PC-3 (cell line): ENCODE data around the gene NKD2. TPM values are rescaled to one million over a fixed set of nuclear protein-coding genes. Genes with fewer than 3 reads are reported as not detected.
"Not testable (repeated sequence)": the region's sequence is repeated elsewhere in the genome, so short reads cannot be mapped to it uniquely, and the experiment has no call there.

Experiments
- ATAC-seq: fragments of 200-7000 bp; cut with Tn5 transposase; 2 replicates; pipeline ENCODE4 v1.9.1; 2020; ENCODE audit warnings: mild to moderate bottlenecking, moderate library complexity
- BruUV-seq: library from RNA; stranded (reverse); fragments of 400-500 nt; replicated peaks from 2 replicates; lab custom pipeline; 2021; lab: Mats Ljungman, UMichigan
- CTCF ChIA-PET: fragments of 300-600 bp; sonication (Branson Sonifier 250); formaldehyde crosslinking; loops from one replicate; lab custom pipeline; 2022; ENCODE audit warnings: antibody characterized with exemption; lab: Charles Lee
- POLR2A ChIA-PET: fragments of 300-600 bp; sonication (Branson Sonifier 250); formaldehyde crosslinking; loops from one replicate; lab custom pipeline; 2022; ENCODE audit warnings: antibody characterized with exemption; ENCODE audit not compliant: unreplicated experiment; lab: Charles Lee
- DNase-seq: peaks from one replicate; pipeline ENCODE4 v3.0.0-alpha.2; 2015
- H2AFZ ChIP-seq: fragments of 300-600 bp; sonication (generic); 2 replicates; pipeline ENCODE4 v1.6.0; 2016; ENCODE audit warnings: antibody characterized with exemption, low read length
- H3F3A ChIP-seq: fragments of 300-600 bp; sonication (generic); one replicate; pipeline ENCODE4 v1.6.0; 2017; ENCODE audit warnings: antibody characterized with exemption, low read length, control low read depth, mild to moderate bottlenecking; ENCODE audit not compliant: unreplicated experiment
- H3K27ac ChIP-seq: fragments of 300-600 bp; sonication (generic); 2 replicates; pipeline ENCODE4 v1.5.1; 2016; ENCODE audit warnings: mild to moderate bottlenecking, low read length
- H3K27me3 ChIP-seq: fragments of 300-600 bp; sonication (generic); 2 replicates; pipeline ENCODE4 v1.6.1; 2016; ENCODE audit warnings: low read length, mixed read lengths
- H3K36me3 ChIP-seq: fragments of 300-600 bp; sonication (generic); 2 replicates; pipeline ENCODE4 v1.6.1; 2016; ENCODE audit warnings: low read depth, mixed run types, low read length, mixed read lengths
- H3K4me1 ChIP-seq: fragments of 300-600 bp; sonication (generic); 2 replicates; pipeline ENCODE4 v1.5.1; 2016; ENCODE audit warnings: low read length; ENCODE audit not compliant: insufficient read depth
- H3K4me2 ChIP-seq: fragments of 300-600 bp; sonication (generic); 2 replicates; pipeline ENCODE4 v1.6.0; 2016; ENCODE audit warnings: low read length
- H3K4me3 ChIP-seq: fragments of 300-600 bp; sonication (generic); 2 replicates; pipeline ENCODE4 v1.5.1; 2016; ENCODE audit warnings: mild to moderate bottlenecking, low read length, mixed read lengths
- H3K79me2 ChIP-seq: fragments of 300-600 bp; sonication (generic); 2 replicates; pipeline ENCODE4 v1.6.1; 2017; ENCODE audit warnings: low read length, mixed read lengths
- H3K9ac ChIP-seq: fragments of 300-600 bp; sonication (generic); 2 replicates; pipeline ENCODE4 v1.6.0; 2016; ENCODE audit warnings: mild to moderate bottlenecking, low read length
- H3K9me2 ChIP-seq: fragments of 300-600 bp; sonication (generic); replicated peaks from 2 replicates; pipeline ENCODE4 v1.6.1; 2016; ENCODE audit warnings: mixed run types, low read length, mixed read lengths
- H3K9me3 ChIP-seq: fragments of 300-600 bp; sonication (generic); 2 replicates; pipeline ENCODE4 v1.6.1; 2016; ENCODE audit warnings: low read length, mixed read lengths
- H4K20me1 ChIP-seq: fragments of 300-600 bp; sonication (generic); 2 replicates; pipeline ENCODE4 v1.6.1; 2016; ENCODE audit warnings: low read length, mixed read lengths
- EZH2 ChIP-seq: fragments of 300-600 bp; sonication (generic); IDR thresholded peaks from one replicate; pipeline ENCODE4 v1.6.1; 2017; ENCODE audit warnings: antibody characterized with exemption, mild to moderate bottlenecking, low read length; ENCODE audit not compliant: unreplicated experiment
- EZH2phosphoT487 ChIP-seq: fragments of 300-600 bp; sonication (generic); IDR thresholded peaks from 2 replicates; pipeline ENCODE4 v1.6.1; 2018; ENCODE audit warnings: mild to moderate bottlenecking, antibody characterized with exemption, low read length, borderline replicate concordance
- intact Hi-C: fragments of 100-400 bp; cut with micrococcal nuclease; formaldehyde crosslinking; loops from 2 replicates; pipeline ENCODE4 v1.9.0; 2023
- total RNA-seq: library from RNA; depleted of rRNA; stranded (reverse); fragments of >200 nt; gene quantifications from 2 replicates; pipeline ENCODE4 v1.2.3, GENCODE V29; 2014
- TF ChIP-seq, protein P1 (sequence below): fragments of 300-600 bp; sonication (generic); conservative IDR thresholded peaks from 2 replicates; pipeline ENCODE4 v1.5.1; 2017; ENCODE audit warnings: antibody characterized with exemption, low read depth, mild to moderate bottlenecking, low read length

The NKD2 gene
- total RNA-seq, 1 experiment from 2014 or later, result 1.6 TPM

- no TSS peak for BruUV-seq
- Histone ChIP-seq H4K20me1 (no peaks in the 10 kb centered on the region), H3K9me3 (no peaks in the 10 kb centered on the region), H2AFZ (no peak overlapping the region), H3K4me2 (no peak overlapping the region), H3K4me3 (no peak overlapping the region), H3K9ac (no peak overlapping the region), H3K9me2 (no peaks in the 10 kb centered on the region), H3F3A (no peaks in the 10 kb centered on the region), H3K4me1 (no peaks in the 10 kb centered on the region), H3K27me3 (no peaks in the 10 kb centered on the region), H3K36me3 (peaks cover 12% of the 10 kb centered on the region; the same call in 1 of the 2 replicates), H3K27ac (no peak overlapping the region), H3K79me2 (no peaks in the 10 kb centered on the region)
- ChIA-PET CTCF (no interaction called here), POLR2A (no interaction called here)
- TF ChIP-seq, protein P1, sequence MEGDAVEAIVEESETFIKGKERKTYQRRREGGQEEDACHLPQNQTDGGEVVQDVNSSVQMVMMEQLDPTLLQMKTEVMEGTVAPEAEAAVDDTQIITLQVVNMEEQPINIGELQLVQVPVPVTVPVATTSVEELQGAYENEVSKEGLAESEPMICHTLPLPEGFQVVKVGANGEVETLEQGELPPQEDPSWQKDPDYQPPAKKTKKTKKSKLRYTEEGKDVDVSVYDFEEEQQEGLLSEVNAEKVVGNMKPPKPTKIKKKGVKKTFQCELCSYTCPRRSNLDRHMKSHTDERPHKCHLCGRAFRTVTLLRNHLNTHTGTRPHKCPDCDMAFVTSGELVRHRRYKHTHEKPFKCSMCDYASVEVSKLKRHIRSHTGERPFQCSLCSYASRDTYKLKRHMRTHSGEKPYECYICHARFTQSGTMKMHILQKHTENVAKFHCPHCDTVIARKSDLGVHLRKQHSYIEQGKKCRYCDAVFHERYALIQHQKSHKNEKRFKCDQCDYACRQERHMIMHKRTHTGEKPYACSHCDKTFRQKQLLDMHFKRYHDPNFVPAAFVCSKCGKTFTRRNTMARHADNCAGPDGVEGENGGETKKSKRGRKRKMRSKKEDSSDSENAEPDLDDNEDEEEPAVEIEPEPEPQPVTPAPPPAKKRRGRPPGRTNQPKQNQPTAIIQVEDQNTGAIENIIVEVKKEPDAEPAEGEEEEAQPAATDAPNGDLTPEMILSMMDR, result no peak
- TF ChIP-seq EZH2, result no peak
- TF ChIP-seq EZH2phosphoT487, result no peak
- DNase-seq (no peak), ATAC-seq (no peak)
- intact Hi-C loops, result no loop called here
Measured at GRCh38 chr5:1059884-1060263, 51.3 kb downstream of the NKD2 start.

- Histone ChIP-seq H3K79me2 (no peaks in the 10 kb centered on the region), H3K4me2 (no peak overlapping the region), H3K4me1 (no peaks in the 10 kb centered on the region), H3K36me3 (peaks cover 12% of the 10 kb centered on the region; the same call in 1 of the 2 replicates), H3K9ac (no peak overlapping the region), H3K27ac (no peak overlapping the region), H3K27me3 (no peaks in the 10 kb centered on the region), H3F3A (no peaks in the 10 kb centered on the region), H3K9me2 (no peaks in the 10 kb centered on the region), H2AFZ (no peak overlapping the region), H3K4me3 (no peak overlapping the region), H3K9me3 (no peaks in the 10 kb centered on the region), H4K20me1 (no peaks in the 10 kb centered on the region)
- no TSS peak for BruUV-seq
- no peak for DNase-seq
- intact Hi-C loops, result no loop called here
- ChIA-PET CTCF (no interaction called here), POLR2A (no interaction called here)
- no peak for TF ChIP-seq EZH2phosphoT487
- no peak for TF ChIP-seq EZH2
- TF ChIP-seq, protein P1, result no peak
- no peak for ATAC-seq
Measured at GRCh38 chr5:1060535-1060981, 52.0 kb downstream of the NKD2 start.

DNA sequence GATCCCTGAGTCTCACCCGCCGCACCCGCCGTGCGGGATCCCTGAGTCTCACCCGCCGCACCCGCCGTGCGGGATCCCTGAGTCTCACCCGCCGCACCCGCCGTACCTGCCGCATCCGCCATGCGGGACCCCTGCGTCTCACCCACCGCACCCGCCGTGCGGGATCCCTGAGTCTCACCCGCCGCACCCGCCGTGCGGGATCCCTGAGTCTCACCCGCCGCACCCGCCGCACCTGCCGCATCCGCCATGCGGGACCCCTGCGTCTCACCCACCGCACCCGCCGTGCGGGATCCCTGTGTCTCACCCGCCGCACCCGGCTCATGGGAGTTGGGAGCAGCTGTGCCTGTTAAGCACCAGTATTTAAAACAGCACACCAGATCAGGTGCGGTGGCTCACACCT is 52.7 kb downstream of the NKD2 start:
- H3K9me3 ChIP-seq, CTCF ChIA-PET, H3K9me2 ChIP-seq, BruUV-seq, POLR2A ChIA-PET, H3K9ac ChIP-seq, H3K27ac ChIP-seq, H3K4me2 ChIP-seq, ATAC-seq, H3K27me3 ChIP-seq, H3K4me1 ChIP-seq, H3K4me3 ChIP-seq, DNase-seq, H3K79me2 ChIP-seq, H2AFZ ChIP-seq, intact Hi-C loops, H3F3A ChIP-seq, H4K20me1 ChIP-seq: not testable (repeated sequence)
- H3K36me3 ChIP-seq, result peaks cover 12% of the 10 kb centered on the region; the same call in 1 of the 2 replicates
